Right kidney (tissue), 1 donor: ENCODE results near the gene STK31.
"Not testable (repeated sequence)": the region's sequence is repeated elsewhere in the genome, so short reads cannot be mapped to it uniquely, and the experiment has no call there.

ENCODE experiments used
- DNase-seq: peaks from one replicate; pipeline ENCODE4 v3.0.0-alpha.2; 2016

STK31 gene

DNA sequence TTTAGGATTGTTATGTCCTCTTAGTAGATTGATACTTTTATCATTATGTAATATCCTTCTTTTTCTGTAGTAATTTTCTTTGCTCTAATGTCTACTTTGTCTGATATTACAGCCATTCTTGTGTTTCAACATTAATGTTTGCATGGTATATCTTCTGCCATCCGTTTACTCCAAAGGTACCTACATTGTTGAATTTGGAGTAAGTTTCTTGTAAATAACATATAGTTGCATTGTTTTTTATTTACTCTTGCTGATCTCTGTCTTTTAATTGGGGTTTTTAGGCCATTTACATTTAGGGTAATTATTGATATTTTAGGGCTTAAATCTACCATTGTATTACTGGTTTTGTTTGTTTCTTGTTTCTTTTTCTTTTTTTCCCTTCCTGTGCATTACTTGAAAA, 100.1 kb downstream of the STK31 start:
- DNase-seq, result no peak

DNA sequence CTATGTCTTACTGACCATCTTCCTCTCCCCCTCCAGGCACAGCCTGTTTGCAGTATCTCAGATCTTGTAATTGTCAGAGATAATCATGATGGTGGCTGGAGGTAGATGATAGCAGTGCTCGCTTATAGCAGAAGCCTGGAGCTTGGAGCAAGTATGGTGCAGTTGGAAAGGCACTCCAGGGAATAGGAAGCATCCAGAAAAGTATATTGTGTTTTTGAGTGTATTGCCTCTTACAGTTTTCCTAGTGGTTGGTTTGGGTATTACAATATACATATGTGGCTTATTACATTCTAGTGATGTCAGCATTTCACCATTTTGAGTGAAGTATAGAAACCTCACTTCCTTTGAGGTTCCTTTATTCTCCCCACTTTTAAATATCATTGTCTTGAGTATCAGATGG, 101.5 kb downstream of the STK31 start:
- no peak for DNase-seq

DNA sequence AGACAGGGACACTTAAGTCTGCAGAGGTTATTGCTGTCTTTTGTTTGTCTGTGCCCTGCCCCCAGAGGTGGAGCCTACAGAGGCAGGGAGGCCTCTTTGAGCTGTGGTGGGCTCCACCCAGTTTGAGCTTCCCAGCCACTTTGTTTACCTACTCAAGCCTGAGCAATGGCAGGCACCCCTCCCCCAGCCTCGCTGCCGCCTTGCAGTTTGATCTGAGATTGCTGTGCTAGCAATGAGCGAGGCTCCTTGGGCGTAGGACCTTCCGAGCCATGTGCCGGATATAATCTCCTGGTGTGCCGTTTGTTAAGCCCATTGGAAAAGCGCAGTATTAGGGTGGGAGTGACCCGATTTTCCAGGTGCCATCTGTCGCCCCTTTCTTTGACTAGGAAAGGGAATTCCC, 118.1 kb downstream of the STK31 start:
- DNase-seq, result not testable (repeated sequence)

DNA sequence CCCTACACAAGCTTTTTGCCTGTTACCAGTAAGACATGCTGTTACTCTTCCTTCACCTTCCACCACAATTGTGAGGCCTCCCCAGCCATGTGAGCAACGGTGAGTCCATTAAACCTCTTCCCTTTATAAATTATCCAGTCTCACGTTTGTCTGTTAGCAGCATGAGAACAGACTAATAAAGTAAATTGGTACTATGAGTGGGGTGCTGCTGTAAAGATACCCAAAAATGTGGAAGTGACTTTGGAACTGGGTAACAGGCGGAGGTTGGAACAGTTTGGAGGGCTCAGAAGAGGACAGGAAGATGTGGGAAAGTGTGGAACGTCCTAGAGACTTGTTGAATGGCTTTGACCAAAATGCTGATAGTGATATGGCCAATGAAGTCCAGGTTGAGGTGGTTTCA, 122.7 kb downstream of the STK31 start:
- DNase-seq, result not testable (repeated sequence)

DNA sequence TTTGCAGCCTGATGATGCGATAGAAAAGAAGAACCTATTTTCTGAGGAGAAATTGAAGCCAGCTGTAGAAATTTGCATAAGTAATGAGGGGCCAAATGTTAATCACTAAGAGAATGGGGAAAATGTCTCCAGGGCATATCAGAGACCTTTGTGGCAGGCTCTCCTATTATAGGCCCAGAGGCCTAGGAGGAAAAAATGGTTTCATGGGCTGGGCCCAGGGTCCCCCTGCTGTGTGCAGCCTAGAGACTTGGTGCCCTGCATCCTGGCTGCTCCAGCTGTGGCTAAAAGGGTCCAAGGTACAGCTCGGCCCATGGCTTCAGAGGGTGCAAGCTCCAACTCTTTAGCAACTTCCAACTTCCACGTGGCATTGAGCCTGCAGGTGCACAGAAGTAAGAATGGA, 123.4 kb downstream of the STK31 start:
- no peak for DNase-seq

DNA sequence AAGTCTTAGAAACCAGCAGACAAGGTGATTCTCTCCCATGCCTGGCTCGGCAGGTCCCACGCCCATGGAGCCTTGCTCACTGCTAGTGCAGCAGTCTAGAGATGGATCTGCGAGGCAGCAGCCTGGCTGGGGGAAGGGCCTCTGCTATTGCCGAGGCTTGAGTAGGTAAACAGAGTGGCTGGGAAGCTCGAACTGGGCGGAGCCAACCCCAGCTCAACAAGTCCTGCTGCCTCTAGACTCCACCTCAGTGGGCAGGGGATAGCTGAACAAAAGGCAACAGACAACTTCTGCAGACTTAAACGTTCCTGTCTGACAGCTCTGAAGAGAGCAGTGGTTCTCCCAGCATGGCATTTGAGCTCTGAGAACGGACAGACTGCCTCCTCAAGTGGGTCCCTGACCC, 134.8 kb downstream of the STK31 start:
- DNase-seq, result not testable (repeated sequence)

DNA sequence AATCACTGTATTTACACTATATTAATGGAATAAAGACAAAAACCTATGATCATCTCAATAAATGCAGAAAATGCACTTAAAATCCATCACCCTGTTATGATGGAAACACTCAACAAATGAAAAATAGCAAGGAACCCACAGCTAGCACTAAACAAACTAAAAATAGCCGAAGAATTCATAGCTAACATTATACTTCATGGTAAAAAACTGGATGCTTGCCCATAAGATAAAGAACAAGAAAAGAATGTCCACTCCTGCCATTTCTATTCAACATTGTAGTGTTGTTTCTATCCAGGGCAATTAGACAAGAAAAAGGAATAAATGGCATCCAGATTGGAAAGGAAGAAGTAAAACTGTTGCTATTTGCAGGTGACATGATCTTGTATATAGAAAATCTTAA, 142.1 kb downstream of the STK31 start:
- no peak for DNase-seq

DNA sequence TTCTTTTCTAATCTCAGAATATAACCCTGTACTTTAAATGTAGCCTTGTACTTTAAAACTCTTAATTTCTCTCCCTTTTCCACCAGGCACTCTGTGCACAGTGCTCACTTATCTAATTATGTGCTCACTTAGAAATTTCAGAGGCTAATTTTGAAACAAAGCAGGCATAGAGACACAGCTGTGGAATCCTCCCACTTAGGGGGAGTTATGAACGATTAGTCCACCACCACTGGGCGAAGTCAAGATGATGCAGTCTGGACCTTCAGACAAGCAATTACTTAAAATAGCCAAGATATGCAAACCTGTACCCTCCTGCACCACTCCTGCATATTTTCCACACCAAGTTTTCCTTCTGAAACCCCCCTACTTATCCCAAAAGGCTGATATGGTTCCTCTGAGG, 143.0 kb downstream of the STK31 start:
- no peak for DNase-seq

DNA sequence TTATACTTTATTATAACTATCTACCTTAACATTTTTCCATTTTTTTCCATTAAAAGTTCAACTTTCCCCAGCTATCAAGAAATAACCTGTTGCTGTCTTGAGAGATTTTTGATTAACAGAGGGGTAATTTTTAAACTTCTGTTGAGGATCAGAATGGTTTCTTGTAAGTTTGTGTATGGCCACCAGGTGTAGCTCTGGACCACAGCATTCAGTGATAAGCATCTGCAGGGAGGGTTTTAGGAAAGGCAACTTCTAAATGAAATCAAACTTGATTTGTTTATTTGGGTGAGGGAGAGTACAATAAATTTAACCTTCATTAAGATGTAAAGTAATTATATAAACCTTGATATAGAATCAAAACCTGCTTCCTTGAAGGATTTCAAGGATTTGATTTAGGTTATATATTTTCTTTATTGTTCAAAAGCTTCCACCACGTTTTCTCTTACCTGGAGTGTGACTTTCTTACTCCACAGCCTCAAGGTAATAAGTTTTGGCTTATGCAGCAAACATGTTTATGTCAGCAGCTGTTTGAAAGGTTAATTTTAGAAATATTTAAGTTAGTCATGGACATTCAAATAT, 153.3 kb downstream of the STK31 start:
- DNase-seq, result no peak

DNA sequence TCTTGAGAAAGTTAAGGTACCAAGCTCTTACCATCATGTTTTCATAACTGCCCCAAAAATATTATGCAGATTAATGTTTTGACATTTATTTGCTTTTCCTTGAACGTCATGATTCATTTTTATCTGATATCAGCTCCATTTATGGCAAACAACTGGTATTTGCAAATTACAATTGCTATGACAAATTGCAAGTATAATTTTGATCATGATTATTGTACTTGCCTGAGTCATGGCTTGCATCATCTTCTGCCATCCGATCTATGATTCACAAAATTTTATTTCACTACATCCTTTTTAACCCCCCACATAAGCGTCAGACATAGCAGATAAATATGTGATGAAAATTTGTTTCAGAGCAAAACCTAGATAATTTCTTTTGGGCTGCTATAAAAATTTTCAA, 155.0 kb downstream of the STK31 start:
- DNase-seq, result no peak

DNA sequence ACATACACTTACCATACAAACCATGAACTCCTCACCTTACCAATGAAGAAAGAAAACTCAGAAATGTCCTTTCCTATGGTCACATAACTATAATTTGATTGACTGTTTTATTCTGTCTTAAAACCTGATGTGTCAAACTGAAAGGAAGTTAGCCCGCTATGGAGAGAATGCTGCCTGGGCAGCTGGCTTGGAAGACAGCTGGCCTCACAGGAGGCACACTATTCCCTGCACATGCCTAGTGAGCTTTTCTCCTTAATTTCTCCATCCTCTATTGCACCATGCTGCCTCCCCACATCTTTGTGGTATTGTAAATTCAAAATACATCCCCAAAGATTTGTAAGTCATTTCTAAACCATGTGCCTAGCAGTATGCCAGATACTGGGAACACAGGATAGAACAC, 163.3 kb downstream of the STK31 start:
- DNase-seq, result no peak

DNA sequence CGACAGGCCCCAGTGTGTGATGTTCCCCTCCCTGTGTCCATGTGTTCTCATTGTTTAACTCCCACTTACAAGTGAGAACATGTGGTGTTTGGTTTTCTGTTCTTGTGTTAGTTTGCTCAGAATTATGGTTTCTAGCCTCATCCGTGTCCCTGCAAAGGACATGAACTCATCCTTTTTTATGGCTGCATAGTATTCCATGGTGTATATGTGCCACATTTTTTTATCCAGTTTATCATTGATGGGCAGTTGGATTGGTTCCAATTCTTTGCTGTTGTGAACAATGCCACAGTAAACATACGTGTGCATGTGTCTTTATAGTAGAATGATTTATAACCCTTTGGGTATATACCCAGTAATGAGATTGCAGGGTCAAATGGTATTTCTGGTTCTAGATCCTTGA, 166.5 kb downstream of the STK31 start:
- not testable (repeated sequence) for DNase-seq
